HL-60/S4 treated with retinoic acid at 250 ng/mL for 4 days and 3 days (cell line): ENCODE measurements around the gene MAP2K4.

Experiments used
- in situ Hi-C: fragments of 300-500 bp; cut with MboI; formaldehyde crosslinking; loops from 2 replicates; pipeline ENCODE4 v1.7.0; 2022; ENCODE audit warnings: low sequenced_read_pairs

Gene MAP2K4

DNA sequence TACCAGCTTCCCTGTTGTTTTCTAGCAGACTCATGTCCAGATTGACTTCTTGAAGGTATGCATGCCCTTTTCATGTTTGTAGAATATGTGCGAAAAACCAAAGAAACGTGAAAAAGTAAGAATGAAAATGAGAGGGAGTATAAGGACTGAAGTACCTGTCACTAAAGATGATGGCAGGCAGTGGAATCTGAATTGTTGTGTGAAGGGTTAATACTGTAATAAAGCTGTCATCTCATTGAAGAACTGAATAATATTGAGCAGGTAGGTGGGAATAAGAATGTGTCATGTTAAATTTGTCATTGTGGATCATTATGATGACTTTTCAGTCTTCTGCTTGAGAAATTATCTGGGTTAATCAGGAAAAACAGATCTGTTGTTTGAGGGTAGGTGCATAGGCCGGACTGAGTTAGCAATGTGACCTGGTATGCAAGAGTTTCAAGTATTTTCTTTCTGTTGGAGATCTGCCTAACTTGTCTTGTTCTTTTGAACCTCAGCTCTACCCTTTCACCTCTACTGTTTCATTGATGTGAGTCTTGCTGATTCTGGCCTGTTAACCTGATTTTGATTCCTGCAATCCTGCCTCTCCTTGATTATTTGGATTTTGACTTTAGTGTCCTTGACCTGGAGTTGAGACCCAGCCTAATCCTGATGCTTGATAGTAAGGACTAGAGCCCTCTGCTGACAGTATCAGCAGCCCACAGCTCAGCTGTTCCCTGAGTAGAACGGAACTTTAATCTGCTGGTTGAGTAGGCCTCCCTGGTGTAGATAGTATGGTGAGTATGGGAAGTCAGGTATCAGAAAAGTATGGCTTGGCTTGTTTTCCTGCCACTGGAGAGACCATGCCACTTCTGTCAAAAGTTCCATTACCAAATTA, 64.6 kb downstream of the MAP2K4 start:
- in situ Hi-C loops: no loop called here

DNA sequence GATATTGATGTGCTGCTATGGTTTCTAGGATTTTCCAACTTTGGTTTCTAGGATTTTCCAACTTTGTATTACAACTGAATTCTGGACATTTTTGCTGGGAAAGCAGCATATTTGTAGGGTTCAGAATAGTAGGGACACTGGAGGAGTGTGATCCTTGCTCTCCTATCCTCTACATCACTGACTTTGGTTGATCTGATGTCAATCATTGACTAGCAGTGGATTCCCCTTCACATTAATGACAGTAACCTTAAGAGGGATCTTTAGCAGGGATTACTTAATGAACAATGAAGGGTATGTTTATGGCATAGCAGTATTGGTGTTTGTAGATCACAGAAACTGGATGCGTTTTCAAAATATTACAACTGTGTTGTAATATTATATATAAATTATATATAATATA, 67.4 kb downstream of the MAP2K4 start:
- in situ Hi-C loops: no loop called here

GRCh38 chr17:12089809-12090384, 69.2 kb downstream of the MAP2K4 start:
- in situ Hi-C loops: no loop called here

GRCh38 chr17:12094336-12094735, 73.7 kb downstream of the MAP2K4 start:
- in situ Hi-C loops: no loop called here

DNA sequence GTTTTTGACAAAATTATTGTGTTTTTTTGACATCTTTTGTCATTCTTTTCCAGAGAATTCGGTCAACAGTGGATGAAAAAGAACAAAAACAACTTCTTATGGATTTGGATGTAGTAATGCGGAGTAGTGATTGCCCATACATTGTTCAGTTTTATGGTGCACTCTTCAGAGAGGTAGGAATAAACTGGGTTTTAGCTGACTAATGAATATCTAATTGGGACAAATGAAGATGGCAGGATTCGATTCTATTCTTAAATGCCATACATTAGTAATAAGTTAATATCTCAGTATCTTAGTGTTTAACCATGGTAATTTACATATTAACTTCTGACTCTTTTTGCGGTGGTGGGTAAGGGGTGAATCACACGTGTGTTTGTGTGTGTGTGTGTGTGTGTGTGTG, 74.8 kb downstream of the MAP2K4 start:
- in situ Hi-C loops: no loop called here

DNA sequence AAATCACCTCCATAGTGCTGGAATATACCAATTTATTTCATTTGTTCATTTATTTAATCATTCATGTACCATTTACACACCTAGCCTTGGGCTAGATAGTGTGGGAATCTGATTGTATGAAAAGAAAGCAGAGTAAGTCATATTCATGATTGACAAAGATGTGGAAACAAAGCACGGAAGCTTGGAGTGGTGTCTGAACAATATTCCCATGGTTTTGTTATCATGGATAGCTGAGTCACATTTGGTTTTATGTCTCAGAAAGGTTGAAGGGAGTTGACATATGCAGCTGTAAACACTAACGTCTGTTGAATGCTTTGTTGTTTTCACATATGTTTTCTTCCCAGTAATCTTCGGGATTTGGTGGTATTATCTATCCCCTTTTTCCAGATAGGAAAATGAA, 76.6 kb downstream of the MAP2K4 start:
- in situ Hi-C loops: no loop called here

DNA sequence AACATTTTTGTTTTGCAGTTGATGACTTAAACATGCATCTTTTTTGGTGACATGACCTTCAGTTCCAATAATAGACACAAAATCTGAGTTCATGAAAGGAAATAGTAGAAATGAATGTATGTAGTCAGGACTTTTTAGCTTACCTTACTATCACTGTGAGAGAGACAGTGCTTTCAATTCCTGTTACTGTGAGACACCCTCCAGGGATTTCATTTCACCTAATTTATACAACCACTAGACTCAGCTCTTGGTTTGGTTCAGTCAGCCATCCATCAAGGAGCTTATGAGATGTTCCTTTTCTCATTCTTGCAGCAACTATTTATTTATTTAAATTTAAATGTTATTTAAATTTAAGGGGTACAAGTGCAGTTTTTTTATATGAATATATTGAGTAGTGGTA, 77.9 kb downstream of the MAP2K4 start:
- in situ Hi-C loops: no loop called here

GRCh38 chr17:12099412-12099811, 78.7 kb downstream of the MAP2K4 start:
- in situ Hi-C loops: no loop called here

DNA sequence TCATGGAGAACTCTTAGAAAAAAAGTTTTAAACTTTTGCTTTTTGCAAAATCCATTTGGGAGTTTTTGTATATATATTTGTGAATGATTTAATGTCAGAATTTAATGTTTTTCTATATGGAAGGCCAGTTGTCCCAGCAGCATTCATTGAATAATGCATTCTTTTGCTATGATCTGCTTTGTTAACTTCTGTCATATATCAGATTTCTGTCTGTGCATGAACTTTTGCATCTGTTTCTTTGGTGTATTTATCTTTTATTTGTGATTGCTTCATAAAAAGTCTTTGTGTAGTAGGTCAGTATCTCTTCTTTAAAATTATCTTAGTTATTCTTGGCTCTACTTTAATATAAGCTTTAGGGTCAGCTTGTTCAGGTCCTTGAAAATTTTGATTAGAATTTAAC, 84.2 kb downstream of the MAP2K4 start:
- in situ Hi-C loops: no loop called here

- in situ Hi-C loops: no loop called here
Measured at GRCh38 chr17:12107905-12108304, 87.2 kb downstream of the MAP2K4 start.

- in situ Hi-C loops: no loop called here
Measured at GRCh38 chr17:12110906-12111305, 90.2 kb downstream of the MAP2K4 start.

DNA sequence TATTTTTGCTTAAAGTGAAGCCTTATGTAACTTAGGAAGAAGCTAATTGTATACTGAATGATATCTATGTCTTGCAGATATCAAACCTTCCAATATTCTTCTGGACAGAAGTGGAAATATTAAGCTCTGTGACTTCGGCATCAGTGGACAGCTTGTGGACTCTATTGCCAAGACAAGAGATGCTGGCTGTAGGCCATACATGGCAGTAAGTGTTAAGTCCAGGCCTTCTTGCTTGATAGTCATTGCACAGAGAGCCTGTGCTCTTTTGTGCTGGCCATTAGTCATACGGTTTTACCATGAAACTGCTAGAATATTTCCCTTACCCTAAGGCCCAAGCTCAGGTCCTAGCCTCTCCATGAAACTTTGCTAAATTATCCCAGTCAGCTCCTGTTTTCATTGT, 92.5 kb downstream of the MAP2K4 start:
- in situ Hi-C loops: no loop called here

- in situ Hi-C loops: no loop called here
Measured at GRCh38 chr17:12114686-12115418, 94.2 kb downstream of the MAP2K4 start.

GRCh38 chr17:12116143-12116542, 95.5 kb downstream of the MAP2K4 start:
- in situ Hi-C loops: no loop called here

DNA sequence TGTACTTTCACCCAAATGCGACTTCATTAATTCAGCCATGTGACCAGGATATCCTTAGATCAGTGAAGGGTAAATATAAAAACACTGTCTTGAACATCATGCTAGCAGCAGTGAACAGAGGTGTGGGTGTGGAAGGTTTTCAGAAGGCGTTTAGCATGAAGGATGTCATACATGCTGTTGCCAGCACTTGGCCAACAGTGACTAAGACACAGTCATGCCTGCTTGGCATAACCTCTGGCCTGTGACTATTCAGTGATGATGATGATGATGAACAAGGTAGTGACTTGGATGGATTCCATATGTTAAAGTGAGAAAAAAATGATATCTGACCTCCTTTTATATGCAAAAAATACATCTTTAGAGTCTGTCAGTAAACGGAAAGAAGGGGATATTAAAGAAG, 97.9 kb downstream of the MAP2K4 start:
- in situ Hi-C loops: no loop called here

DNA sequence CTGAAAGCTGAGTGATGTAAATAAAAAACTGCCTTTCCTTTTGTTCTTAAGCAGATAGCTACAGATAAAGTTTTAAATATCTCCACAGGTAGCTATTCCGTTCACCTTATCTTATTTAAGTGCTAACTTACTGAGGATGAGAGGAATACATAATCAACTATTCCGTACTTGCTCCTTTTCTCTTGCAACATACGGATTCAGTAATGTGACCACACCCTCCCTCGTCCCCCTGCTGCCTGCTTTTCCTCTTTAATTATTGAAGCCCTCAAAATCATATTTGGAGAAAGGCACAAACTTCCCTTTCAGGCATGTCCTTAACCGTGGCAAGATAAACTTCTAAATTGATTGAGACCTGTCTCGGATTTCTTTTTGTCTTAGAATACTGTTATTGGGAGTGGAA, 101.4 kb downstream of the MAP2K4 start:
- in situ Hi-C loops: no loop called here

GRCh38 chr17:12127177-12127576, 106.5 kb downstream of the MAP2K4 start:
- in situ Hi-C loops: no loop called here

DNA sequence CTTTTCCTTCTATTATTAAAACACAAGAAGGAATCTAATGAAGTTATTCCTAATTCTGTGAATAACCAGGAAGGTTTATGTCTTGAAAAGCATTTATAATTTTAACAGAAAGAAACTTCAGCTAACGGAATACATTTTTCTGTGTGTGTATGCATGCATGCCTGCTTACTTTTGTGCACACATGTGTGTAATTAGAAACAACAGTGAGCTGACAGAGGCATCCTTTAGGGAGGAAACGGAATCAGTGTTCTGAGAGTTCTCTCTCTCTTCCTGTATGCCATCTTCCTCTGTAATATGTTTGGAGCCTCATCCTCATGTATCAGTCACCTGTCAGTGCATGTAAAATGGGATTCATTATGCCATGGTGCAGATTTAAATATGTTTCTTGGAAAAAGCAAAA, 107.0 kb downstream of the MAP2K4 start:
- in situ Hi-C loops: no loop called here

- in situ Hi-C loops: no loop called here
Measured at GRCh38 chr17:12128946-12129345, 108.3 kb downstream of the MAP2K4 start.

GRCh38 chr17:12133183-12133582, 112.5 kb downstream of the MAP2K4 start:
- in situ Hi-C loops: no loop called here

DNA sequence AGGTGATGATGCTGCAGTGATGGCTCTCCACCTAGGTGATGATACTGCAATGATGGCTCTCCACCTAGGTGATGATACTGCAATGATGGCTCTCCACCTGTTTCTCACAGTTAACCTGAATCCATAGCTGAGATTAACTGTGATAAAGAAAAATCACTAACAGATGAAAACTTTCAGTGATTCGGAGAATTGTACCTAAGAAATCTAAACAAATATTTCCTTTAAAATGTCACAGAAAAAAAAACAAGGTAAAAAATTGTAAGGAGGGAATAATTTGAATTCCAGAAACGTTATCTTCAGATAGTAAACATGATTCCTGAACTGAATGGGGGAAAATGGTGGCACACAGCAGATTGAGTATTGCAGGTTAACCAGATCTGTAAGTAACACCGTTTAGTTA, 113.4 kb downstream of the MAP2K4 start:
- in situ Hi-C loops: no loop called here

DNA sequence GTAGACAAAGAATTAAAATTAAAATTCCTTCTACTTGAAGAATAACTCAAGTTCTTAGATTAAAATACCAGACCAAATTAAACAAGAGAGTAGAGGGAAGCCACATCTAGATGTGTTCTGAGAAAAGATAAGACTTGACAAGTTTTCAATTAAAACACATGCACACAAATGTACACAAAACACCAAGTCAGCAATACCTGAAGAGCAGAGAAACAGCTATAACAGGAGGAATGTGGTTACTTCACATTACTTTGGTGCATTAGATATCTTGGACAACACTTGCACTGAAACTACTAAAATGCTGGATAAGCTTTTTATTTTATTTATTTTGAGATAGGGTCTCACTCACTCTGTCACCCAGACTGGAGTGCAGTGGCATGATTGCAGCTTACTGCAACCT, 113.9 kb downstream of the MAP2K4 start:
- in situ Hi-C loops: no loop called here
